Stimulated activated effector memory CD8-positive, alpha-beta T cell treated with anti-CD3 and anti-CD28 coated beads, Interleukin-12 subunit alpha, Interleukin-12 subunit beta, amount 100 ng/mL, for 72 hours (primary cell): Measurements from ENCODE around the gene CD84.
"Not testable (repeated sequence)": the region's sequence is repeated elsewhere in the genome, so short reads cannot be mapped to it uniquely, and the experiment has no call there.

Experiments
- ATAC-seq: fragments of 150-1000 bp; cut with Tn5 transposase; 2 replicates; pipeline ENCODE4 v1.10.0; 2021
- DNase-seq, 2 donors: peaks; one replicate each; pipeline ENCODE4 v3.0.0; 2021 to 2022; ENCODE audit warnings: low spot score in 2 of 2
- H3K27ac Mint-ChIP-seq: one replicate; pipeline ENCODE4 v1.8.0; 2022; ENCODE audit warnings: mild to moderate bottlenecking, mixed read lengths
- H3K36me3 Mint-ChIP-seq: one replicate; pipeline ENCODE4 v1.8.0; 2022; ENCODE audit warnings: mild to moderate bottlenecking, mixed read lengths
- H3K4me1 Mint-ChIP-seq: one replicate; pipeline ENCODE4 v1.8.0; 2022; ENCODE audit warnings: mixed read lengths
- H3K4me3 Mint-ChIP-seq: one replicate; pipeline ENCODE4 v1.8.0; 2022; ENCODE audit warnings: mild to moderate bottlenecking, mixed read lengths
- H3K9me3 Mint-ChIP-seq: one replicate; pipeline ENCODE4 v1.8.0; 2022; ENCODE audit warnings: mixed read lengths

CD84 gene

GRCh38 chr1:160567858-160568682 lies 11.2 kb downstream of the CD84 start:
- H3K27ac Mint-ChIP-seq: peak overlapping the region; percentile 86
- peak; percentile 35 to 79 for DNase-seq
- peaks cover 83% of the 10 kb centered on the region for H3K4me1 Mint-ChIP-seq
- ATAC-seq: peak; percentile 99
- peaks cover 7% of the 10 kb centered on the region for H3K9me3 Mint-ChIP-seq
- H3K36me3 Mint-ChIP-seq: peaks cover 5% of the 10 kb centered on the region
- H3K4me3 Mint-ChIP-seq: peak overlapping the region; percentile 54

DNA sequence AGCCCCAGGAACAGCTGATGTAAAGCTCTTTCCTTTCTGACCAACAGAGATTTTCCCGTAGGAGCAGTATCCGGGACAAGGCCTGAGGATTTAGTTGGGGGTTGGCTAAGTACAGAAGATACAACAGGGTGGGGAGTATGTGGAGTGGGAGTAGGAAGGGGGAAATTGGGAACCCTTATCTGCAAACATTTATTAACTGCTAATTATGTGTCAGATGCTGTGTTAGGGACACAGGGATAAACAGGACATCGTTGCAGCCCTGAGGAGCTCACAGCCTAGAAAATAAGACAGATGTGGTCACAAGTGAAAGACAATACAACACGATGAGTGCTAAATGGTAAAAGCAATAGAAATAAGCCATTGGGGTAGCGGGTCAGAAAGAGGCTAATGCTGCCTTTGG lies 12.0 kb downstream of the CD84 start:
- ATAC-seq (no peak), DNase-seq (no peak)
- Mint-ChIP-seq H3K27ac (peak overlapping the region; percentile 86), H3K36me3 (peaks cover 12% of the 10 kb centered on the region), H3K4me3 (peak overlapping the region; percentile 54), H3K9me3 (peaks cover 7% of the 10 kb centered on the region), H3K4me1 (peaks cover 77% of the 10 kb centered on the region)

GRCh38 chr1:160565564-160565963 lies 13.7 kb downstream of the CD84 start:
- peak overlapping the region; percentile 86 for H3K27ac Mint-ChIP-seq
- H3K36me3 Mint-ChIP-seq: peaks cover 14% of the 10 kb centered on the region
- DNase-seq (no peak), ATAC-seq (no peak)
- peak overlapping the region; percentile 54 for H3K4me3 Mint-ChIP-seq
- peaks cover 5% of the 10 kb centered on the region for H3K9me3 Mint-ChIP-seq
- peaks cover 79% of the 10 kb centered on the region for H3K4me1 Mint-ChIP-seq

GRCh38 chr1:160563230-160563629 lies 16.1 kb downstream of the CD84 start:
- H3K27ac Mint-ChIP-seq, ATAC-seq, H3K4me3 Mint-ChIP-seq, DNase-seq, H3K9me3 Mint-ChIP-seq: not testable (repeated sequence)
- H3K36me3 Mint-ChIP-seq: peaks cover 14% of the 10 kb centered on the region
- peaks cover 85% of the 10 kb centered on the region for H3K4me1 Mint-ChIP-seq

- Mint-ChIP-seq H3K36me3 (peaks cover 14% of the 10 kb centered on the region), H3K27ac (peak overlapping the region; percentile 97), H3K4me1 (peaks cover 85% of the 10 kb centered on the region)
- H3K9me3 Mint-ChIP-seq, DNase-seq, ATAC-seq, H3K4me3 Mint-ChIP-seq: not testable (repeated sequence)
These were observed 16.6 kb downstream of the CD84 start for GRCh38 chr1:160562745-160563144.

DNA sequence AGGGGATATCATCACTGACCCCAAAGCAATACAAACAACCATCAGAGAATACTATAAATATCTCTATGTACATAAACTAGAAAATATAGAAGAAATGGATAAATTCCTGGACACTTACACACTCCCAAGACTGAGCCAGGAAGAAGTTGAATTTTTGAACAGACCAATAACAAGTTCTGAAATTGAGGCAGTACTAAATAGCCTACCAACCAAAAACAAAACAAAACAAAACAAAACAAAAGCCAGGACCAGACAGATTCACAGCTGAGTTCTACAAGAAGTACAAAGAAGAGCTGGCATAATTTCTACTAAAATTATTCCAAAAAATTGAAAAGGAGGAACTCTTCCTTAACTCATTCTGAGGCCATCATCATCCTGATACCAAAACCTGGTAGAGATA lies 18.5 kb downstream of the CD84 start:
- DNase-seq: no peak
- Mint-ChIP-seq H3K9me3 (peaks cover 2% of the 10 kb centered on the region), H3K4me1 (peaks cover 71% of the 10 kb centered on the region), H3K27ac (peak overlapping the region; percentile 97), H3K36me3 (peaks cover 15% of the 10 kb centered on the region), H3K4me3 (peak overlapping the region; percentile 77)
- ATAC-seq: no peak

DNA sequence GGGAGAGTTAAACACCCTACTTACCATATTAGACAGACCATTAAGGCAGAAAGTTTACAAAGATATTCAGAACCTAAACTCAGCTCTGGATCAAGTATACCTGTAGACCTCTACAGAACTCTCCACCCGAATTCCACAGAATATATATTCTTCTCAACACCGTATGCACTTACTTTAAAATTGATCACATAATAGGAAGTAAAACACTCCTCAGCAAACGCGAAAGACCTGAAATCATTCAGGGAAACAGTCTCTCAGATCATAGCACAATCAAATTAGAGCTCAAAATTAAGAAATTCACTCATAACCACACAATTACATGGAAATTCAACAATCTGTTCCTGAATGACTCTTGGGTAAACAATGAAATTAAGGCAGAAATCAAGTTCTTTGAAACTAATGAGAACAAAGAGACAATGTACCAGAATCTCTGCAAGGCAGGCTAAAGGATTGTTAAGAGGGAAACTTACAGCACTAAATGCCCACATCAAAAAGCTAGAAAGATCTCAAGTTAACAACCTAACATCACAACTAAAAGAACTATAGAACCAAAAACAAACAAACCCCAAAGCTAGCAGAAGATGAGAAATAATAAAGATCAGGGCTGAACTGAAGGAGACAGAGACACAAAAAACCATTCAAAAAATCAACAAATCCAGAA lies 19.1 kb downstream of the CD84 start:
- Mint-ChIP-seq H3K4me3 (peak overlapping the region; percentile 77), H3K27ac (peak overlapping the region; percentile 97), H3K36me3 (peaks cover 22% of the 10 kb centered on the region), H3K9me3 (peaks cover 2% of the 10 kb centered on the region), H3K4me1 (peaks cover 71% of the 10 kb centered on the region)
- ATAC-seq (no peak), DNase-seq (no peak)

DNA sequence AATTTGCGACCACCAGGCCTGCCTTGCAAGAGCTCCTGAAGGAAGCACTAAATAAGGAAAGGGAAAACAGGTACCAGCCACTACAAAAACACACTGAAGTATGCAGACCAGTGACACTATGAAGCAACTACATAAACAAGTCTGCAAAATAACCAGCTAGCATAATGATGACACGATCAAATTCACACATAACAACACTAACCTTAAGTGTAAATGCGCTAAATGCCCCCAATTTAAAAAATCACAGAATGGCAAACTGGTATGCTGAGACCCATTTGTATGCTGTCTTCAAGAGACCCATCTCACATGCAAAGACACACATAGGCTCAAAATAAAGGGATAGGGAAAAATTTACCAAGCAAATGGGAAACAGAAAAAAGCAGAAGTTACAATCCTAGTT lies 19.9 kb downstream of the CD84 start:
- H3K36me3 Mint-ChIP-seq: peaks cover 26% of the 10 kb centered on the region
- ATAC-seq, DNase-seq, H3K9me3 Mint-ChIP-seq: not testable (repeated sequence)
- peak overlapping the region; percentile 97 for H3K27ac Mint-ChIP-seq
- peaks cover 64% of the 10 kb centered on the region for H3K4me1 Mint-ChIP-seq
- H3K4me3 Mint-ChIP-seq: peak overlapping the region; percentile 77

GRCh38 chr1:160558660-160559380 lies 20.5 kb downstream of the CD84 start:
- peak; percentile 45 for ATAC-seq
- H3K4me1 Mint-ChIP-seq: peaks cover 63% of the 10 kb centered on the region
- H3K36me3 Mint-ChIP-seq: peaks cover 32% of the 10 kb centered on the region
- peak overlapping the region; percentile 97 for H3K27ac Mint-ChIP-seq
- DNase-seq: no peak
- peak overlapping the region; percentile 77 for H3K4me3 Mint-ChIP-seq
- peaks cover 2% of the 10 kb centered on the region for H3K9me3 Mint-ChIP-seq

DNA sequence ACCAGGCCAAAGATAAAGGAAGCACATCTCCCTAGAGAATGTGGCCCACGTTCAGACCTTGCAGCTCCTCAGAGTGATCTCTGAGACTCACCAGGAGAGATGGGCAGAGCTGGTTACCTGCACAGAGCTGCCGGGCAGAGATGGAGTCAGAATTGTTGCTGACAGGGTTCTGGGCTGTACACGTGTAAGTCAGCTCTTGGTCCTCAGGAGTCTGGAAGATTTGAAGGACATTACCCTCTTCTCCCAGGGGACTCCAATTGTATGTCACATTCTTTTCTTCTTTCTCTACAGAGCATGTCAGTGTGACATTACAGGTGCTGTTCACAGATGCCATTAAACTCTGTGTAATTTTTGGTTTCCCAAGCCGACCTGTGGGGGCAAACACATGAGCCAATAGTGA lies 25.5 kb downstream of the CD84 start:
- Mint-ChIP-seq H3K36me3 (peaks cover 47% of the 10 kb centered on the region), H3K4me3 (no peak overlapping the region), H3K9me3 (no peaks in the 10 kb centered on the region), H3K27ac (peak overlapping the region; percentile 46), H3K4me1 (peaks cover 43% of the 10 kb centered on the region)
- no peak for ATAC-seq
- DNase-seq: no peak

DNA sequence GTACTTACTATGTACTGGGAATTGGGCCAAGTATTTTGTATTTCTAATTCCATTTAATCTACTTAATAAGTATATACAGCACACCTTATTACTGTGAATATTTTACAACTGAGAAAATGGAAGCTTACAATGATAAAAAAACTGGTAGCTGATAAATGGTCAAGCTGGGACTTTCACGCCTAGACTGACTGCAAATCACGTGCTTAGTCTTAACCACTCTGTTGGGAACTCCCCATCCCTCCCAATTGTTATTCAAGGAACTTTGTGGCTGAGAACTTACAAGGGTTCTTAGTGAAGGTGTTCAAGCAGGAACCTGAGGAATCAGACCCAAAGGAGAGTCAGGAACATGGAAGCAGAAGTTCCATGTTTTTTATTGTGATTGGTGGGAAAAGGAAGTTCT lies 26.9 kb downstream of the CD84 start:
- no peak for DNase-seq
- H3K4me1 Mint-ChIP-seq: peaks cover 32% of the 10 kb centered on the region
- no peak for ATAC-seq
- H3K9me3 Mint-ChIP-seq: no peaks in the 10 kb centered on the region
- H3K36me3 Mint-ChIP-seq: peaks cover 47% of the 10 kb centered on the region
- peak overlapping the region; percentile 69 for H3K27ac Mint-ChIP-seq
- no peak overlapping the region for H3K4me3 Mint-ChIP-seq

DNA sequence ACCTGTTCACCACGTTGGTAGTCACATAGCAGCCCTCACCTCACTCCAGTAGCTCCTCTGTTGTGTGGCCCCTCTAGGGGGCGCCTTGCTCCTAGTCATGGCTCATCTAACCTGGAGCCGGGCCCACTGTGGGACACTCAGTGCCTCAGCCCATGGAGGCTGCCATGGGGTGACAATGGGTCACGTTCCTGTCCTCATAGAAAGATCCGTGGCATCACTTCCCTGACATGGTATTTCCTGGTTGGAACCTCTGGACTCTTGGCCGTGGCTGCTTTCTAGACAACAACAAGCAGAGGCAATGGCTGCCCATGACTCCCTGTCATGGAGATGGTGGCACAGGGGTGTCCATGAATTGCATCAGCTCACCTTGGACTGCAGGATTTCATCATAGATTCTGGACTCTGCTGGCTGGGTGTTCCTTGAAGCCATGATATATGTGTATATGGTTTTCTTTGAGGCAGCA lies 28.7 kb downstream of the CD84 start:
- Mint-ChIP-seq H3K36me3 (peaks cover 43% of the 10 kb centered on the region), H3K9me3 (no peaks in the 10 kb centered on the region), H3K4me1 (peaks cover 27% of the 10 kb centered on the region), H3K27ac (peak overlapping the region; percentile 80), H3K4me3 (no peak overlapping the region)
- ATAC-seq: peak; percentile 86
- DNase-seq: peak; percentile 46 to 75

GRCh38 chr1:160549665-160550006 lies 29.7 kb downstream of the CD84 start:
- Mint-ChIP-seq H3K4me3 (no peak overlapping the region), H3K4me1 (peaks cover 30% of the 10 kb centered on the region), H3K27ac (peak overlapping the region; percentile 27), H3K9me3 (no peaks in the 10 kb centered on the region), H3K36me3 (peaks cover 36% of the 10 kb centered on the region)
- no peak for ATAC-seq
- no peak for DNase-seq

GRCh38 chr1:160548960-160549664 lies 30.2 kb downstream of the CD84 start:
- Mint-ChIP-seq H3K27ac (peak overlapping the region; percentile 27), H3K4me3 (no peak overlapping the region), H3K9me3 (no peaks in the 10 kb centered on the region), H3K36me3 (peaks cover 34% of the 10 kb centered on the region), H3K4me1 (peaks cover 31% of the 10 kb centered on the region)
- ATAC-seq (no peak), DNase-seq (no peak)

DNA sequence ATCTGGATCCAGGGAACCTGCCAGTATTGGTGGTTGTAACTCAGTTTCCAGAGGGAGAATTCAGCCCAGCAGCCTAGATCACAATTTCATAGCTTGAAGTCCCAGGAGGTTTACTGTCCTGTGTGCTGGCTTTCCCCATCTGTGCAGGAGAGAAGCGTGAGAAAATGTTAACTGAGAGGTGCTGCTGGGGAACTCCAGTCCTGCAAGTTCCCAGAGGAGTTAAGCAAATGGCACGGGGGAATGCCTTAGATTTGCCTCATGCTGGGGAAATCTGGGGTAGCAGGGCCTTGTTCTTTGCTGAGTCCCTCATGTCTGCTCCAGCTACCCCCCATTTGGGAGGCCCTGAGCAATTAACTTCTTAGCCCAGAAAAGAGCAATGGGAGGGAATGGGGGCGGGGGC lies 31.1 kb downstream of the CD84 start:
- H3K4me1 Mint-ChIP-seq: peaks cover 24% of the 10 kb centered on the region
- H3K9me3 Mint-ChIP-seq: no peaks in the 10 kb centered on the region
- H3K36me3 Mint-ChIP-seq: peaks cover 29% of the 10 kb centered on the region
- H3K4me3 Mint-ChIP-seq: no peak overlapping the region
- ATAC-seq: no peak
- H3K27ac Mint-ChIP-seq: peak overlapping the region; percentile 9
- DNase-seq: no peak
